GM18870 (cell line): ENCODE measurements around the gene ATAD3A.

Source experiments
- ATAC-seq: cut with Tn5 transposase; IDR thresholded peaks from one replicate; pipeline ENCODE4 v1.9.1; 2021; ENCODE audit warnings: moderate library complexity; ENCODE audit not compliant: unreplicated experiment

The ATAD3A gene

GRCh38 chr1:1577367-1578011 lies 65.5 kb downstream of the ATAD3A start:
- no peak for ATAC-seq

DNA sequence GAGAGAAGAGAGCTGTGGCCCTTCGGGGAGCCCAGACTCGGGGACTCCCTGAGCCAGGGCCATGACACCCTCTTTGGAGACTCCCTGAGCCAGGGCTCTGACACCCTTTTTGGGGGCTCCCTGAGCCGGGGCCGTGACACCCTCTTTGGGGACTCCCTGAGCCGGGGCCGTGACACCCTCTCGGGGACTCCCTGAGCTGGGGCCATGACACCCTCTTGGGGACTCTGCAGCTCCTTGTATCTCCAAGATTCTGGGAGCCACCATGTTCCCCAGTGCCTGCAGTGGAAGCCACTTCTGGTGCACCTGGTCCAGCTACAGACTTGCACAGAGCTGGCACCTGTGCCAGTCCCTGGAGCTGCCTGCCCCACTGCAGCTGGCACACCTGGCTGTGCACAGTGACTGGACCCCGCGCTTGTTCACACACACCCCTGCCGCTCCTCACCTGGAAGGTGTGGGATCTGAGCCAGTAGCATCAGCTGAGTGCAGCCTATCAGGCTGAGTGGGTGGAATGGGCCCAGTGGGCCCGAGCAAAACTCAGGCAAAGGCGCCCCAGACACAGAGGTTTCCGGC lies 66.5 kb downstream of the ATAD3A start:
- ATAC-seq: no peak

DNA sequence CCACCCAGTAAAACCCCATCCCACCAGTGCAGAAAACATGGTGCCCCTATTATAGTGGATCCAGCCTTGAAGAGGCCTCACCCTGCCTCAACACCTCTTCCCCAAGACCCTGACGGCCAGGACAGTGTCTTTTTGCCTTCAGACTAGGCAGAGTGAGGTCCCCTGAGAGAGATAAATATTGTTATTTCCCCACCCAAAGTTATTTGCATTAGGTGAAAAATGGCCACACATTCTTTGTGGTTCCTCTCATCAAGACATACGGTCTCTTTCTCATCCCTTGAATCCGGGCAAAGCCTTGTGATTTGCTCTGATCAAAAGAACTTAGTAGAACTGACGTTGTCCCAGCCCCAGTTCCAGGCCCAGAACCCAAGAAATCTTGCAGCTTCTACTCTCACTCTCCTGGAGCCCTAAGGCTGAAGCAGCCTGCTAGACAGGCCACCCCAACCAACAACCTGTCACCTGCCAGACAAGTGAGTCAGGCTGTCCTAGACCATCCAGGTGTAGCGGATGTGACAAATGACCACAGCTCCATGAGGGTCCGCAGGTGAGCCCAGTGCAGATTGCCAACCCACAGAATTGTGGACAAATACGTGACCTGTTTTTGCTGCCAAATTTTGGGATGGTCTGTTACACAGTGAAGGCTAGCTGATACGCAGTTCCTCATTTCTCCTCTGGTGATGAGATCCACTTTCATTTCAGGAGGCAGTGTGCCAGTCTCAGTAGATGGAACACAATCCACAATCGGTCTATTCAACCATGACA lies 70.8 kb downstream of the ATAD3A start:
- ATAC-seq: no peak

DNA sequence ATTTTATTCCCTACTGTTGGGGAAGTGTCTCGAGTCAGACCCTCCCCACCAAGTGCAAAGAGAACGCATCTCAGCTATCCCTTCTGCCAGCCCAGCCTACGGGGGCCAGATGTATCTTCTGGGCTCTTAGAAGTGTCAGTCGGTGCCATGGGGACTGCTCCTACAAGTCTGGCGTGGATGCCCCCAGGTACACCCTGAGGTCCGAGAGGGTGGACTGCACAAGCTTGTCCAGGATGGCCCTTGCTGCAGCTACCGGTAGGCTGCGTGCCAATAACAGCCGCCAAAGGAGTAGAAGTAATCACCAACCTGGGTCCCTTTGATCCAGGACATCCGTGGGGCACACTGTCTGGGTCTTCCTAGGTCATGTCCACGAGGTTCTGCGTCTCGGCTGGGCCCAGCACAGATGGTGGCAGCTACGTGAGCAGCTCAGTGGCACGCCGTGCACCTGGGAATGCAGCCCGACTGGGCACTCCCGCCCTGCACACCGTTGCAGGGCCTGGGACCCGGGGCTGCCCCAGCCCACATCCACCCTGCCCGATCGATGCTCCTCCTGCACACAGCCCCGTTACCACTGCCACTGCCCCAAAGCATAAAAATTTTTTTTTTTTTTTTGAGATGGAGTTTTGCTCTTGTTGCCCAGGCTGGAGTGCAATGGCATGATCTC lies 71.5 kb downstream of the ATAD3A start:
- ATAC-seq: no peak
